HG03575 (cell line): Measurements from ENCODE around the gene ATMIN.

ENCODE experiments used
- ATAC-seq: cut with Tn5 transposase; IDR thresholded peaks from one replicate; pipeline ENCODE4 v1.9.1; 2021; ENCODE audit not compliant: unreplicated experiment, insufficient number of reproducible peaks, low FRiP score; ENCODE audit errors: extremely low read depth

ATMIN gene

GRCh38 chr16:81035398-81035974, at the start of gene ATMIN:
Gene ATMIN, plus strand, starts transcription at chr16:81035842. Its CDS starts 29 bp downstream, at chr16:81035871.
- no peak for ATAC-seq

- no peak for ATAC-seq
These were observed 49.1 kb upstream of the ATMIN start for GRCh38 chr16:80986557-80986956.

DNA sequence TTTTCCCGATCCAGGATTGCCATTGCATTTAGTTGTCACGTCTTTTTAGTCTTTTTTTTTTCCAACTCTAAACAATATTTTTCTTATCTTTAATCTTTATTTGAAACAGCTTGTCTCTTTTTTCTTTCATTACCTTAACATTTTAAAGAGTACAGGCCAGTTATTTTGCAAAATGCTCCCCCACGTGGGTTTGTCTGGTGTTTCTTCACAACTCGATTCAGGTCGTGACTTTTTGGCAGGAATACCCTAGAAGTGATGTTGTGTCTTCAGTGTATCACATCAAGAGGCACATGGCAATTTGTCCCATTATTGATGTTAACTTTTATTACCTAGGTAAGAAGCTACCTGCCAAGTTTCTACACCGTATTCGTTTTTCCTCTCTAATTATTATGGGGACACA, 46.9 kb upstream of the ATMIN start:
- no peak for ATAC-seq

- no peak for ATAC-seq
These were observed 45.8 kb upstream of the ATMIN start for GRCh38 chr16:80989801-80990200.

DNA sequence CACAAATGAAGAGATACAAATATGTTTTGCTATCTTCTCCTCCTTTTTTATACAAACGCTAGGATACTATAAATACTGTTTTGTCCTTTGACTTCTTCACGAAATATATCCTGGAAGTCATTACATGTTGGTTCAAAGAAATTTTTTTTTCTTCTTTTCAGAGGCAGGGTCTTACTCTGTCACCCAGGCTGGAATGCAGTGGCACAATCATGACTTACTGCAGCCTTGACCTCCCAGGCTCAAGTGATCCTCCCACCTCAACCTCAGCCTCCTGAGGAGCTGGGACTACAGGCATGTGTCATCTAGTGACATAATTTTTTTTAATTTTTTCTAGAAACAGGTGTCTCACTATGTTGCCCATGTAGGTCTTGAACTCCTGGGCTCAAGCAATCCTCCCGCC, 45.1 kb upstream of the ATMIN start:
- ATAC-seq = no peak

DNA sequence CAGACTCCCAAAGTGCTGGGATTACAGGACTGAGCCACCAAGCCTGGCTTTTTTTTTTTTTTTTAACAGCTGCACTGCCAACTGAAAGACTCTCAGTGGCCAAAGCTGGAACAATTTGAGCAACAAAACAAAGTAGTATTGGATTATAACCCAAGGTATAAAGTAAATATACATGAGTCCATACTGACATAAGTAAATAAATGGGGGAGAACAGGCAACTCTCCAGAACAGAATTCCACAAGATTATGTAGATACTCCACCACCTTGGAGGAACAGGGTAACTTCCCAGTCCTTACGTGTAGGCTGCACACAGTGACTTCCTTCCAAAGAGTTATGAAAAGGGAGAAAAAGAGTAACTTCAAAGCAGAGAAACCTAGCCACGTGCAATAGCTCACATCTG, 44.7 kb upstream of the ATMIN start:
- ATAC-seq = no peak

DNA sequence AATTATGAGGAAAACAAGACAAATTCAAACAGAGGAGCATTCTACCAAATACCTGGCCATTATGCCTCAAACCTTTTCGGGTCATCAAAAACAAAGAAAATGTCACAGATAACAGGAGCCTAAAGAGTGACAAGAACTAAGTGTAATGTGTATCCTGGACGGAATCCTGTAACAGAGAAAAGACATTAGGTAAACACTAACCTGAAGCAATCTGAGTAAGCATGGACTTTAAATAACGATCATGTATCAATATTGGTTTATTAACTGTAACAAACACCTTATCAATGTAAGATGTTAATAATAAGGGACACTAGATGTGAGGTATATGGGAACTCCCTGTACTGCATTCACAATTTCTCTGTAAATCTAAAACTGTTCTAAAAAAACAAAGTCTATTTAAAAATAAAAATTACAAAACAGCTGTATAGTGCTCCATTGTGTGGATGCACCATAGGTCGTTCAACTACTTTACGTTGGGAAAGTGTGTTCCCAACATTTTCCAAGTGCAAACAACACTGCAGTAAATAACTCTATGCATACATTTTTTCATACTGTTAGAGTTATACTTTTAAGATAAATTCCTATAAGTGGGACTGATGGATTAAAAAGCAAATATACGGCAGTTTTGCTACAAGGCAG, 43.7 kb upstream of the ATMIN start:
- no peak for ATAC-seq

DNA sequence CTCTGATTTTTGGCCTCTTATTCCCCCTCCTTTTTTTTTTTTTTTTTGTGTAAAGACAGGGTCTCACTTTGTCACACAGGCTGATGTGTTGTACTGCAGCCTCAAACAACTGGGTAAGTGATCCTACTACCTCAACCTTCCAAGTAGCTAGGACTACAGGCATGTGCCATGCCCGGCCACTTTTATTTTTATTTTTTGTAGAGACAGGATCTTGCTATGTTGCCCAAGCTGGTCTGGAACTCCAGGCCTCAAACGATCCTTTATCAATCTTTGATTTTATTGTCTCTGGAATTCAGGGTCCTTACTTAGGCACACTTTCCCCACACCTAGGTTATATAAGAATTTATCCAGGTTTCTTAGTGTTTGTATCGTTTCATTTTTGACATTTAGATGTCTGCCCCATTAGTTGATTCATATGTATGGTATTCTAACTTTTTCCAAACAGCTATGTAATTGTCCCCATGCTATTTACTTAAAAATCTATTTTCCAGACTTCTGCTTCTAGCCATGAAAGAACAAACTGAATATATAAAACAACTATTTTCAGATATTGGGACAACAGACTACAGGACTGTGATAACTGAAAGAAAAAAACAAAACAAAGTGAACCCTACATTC, 42.9 kb upstream of the ATMIN start:
- no peak for ATAC-seq

DNA sequence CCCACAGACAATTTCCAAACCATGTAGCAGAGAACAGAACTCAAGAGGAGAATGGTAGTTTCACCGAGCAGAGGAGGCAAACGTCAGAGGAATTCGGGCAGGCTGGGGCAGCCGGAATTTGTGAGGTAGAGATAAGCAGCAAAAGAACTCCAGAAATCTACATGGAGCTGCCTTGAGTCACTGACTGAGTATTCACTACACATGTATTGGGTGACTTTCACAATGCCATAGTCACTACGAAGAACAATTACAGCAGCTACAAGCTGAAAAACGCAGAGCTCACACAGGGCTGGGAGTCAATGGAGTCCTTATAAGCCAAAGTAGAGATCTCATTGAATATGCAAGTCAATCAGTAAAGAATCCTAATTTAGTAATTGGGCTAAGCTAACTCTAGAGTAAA, 42.3 kb upstream of the ATMIN start:
- no peak for ATAC-seq

- no peak for ATAC-seq
These were observed 41.8 kb upstream of the ATMIN start for GRCh38 chr16:80993834-80994233.

- no peak for ATAC-seq
These were observed 41.2 kb upstream of the ATMIN start for GRCh38 chr16:80994451-80994850.

DNA sequence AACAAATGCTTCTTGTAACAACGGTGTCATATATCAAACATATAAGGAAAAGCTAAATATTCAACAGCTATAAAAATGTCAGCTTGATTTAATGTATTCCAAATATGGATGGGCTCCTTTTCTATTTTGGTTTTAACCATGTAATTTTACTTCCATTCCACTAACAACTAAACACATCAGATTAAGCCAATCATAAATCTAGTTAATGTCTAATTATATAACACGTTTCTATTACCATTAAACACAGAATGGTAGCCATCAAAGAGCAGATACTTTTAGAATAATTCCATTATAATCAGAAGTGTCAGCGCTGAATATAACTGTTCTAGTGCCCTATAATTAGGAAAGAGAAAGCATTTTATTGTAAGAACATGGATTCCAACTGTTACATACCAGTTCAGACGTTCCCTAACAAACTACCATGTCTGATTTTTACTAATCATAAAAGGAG, 38.9 kb upstream of the ATMIN start:
- ATAC-seq = no peak

DNA sequence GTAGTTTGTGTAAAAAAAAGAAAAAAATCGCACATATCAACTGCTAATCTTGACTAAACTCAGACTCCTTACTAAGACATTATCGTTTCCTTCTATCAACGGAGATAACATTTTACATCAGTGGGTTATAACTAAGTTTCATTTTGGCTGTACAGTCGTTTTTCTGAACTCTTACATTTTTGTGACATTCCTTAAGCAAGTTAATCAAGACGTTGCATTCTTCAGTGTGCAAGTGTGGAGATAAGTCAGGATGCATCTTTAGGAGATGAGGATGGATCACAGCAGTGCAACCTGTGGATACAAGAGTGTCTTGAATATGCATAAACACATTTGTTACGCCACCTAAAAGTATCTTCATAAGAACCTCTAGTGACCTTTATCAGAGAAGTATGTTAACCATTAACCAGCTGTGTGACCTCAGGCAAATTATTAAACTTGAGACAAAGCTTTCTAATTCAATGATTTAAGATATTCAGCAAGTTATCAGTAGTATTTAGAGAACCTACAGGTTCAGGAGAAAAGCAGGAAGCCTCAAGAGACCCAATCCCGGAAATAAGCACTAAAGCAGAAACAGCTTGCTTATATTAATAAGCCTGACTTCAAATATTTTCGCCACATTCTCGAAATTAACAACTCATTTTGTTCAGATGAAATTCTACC, 38.4 kb upstream of the ATMIN start:
- no peak for ATAC-seq

DNA sequence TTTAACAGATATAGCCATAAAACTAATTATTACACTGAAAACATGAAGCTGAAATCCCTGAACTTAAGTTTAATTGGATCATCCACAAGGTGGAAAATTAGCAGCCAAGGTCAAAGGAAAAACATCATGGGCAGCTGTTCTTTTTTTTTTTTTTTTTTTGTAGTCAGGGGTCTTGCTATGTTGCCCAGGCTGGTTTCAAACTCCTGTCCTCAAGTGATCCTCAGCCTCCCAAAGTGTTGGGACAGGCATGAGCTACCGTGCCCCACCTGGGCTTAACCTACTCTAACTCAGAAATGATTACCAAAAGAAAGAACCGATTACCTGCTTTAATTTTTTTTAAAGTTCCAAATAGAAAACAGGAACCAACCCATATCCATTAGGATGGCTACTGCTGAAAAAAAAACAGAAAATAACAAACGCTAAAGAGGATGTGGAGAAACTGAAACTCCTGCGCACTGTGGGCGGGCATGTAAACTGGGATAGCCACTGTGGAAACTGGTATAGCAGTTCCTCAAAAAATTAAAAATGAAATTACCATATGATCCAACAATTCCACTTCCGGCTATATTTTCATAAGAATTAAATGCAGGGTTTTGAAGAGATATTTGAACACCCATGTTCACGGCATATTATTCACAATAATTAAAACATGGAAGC, 37.5 kb upstream of the ATMIN start:
- ATAC-seq = no peak

- ATAC-seq = no peak
These were observed 34.8 kb upstream of the ATMIN start for GRCh38 chr16:81000873-81001272.

GRCh38 chr16:81001330-81001729, 34.3 kb upstream of the ATMIN start:
- ATAC-seq = no peak

GRCh38 chr16:81003064-81003463, 32.6 kb upstream of the ATMIN start:
- ATAC-seq = no peak

DNA sequence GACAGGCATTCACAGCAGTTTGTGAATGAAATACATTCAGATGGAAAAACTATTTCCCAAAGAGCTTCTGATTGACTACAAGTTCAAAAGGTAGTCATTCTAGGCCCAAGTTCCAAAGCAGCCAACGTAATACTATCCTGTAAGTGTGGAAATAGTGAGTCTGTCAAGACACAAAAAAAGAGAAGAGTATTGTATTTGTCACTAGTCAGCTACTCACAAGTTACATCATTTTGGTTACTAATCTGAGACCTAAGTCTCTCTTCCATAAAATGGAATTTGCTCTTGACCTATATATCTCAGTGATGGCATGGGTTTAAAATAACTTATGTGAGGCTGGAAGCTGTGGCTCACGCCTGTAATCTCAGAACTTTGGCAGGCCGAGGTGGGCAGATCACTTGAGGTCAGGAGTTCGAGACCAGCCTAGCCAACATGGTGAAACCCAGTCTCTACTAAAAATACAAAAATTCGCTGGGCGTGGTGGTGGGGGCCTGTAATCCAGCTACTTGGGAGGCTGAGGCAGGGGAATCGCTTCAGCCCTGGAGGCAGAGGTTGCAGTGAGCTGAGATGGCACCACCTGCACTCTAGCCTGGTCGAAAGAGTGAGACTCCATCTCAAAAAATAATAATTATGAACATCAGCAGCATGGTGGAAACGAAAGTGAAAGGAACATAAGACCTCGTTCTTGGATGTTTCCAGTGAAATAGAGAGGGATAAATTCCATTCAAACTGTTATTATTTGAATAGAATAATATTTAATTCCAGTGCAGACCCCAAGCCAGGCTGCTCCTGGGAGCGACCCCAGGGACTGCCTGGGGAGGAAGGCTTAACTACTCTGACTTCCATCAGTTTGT, 31.8 kb upstream of the ATMIN start:
- ATAC-seq = no peak
